Measurements from ENCODE around the gene YY1AP1.
"Not testable (repeated sequence)": the region's sequence is repeated elsewhere in the genome, so short reads cannot be mapped to it uniquely, and the experiment has no call there.

YY1AP1 gene, protein sequence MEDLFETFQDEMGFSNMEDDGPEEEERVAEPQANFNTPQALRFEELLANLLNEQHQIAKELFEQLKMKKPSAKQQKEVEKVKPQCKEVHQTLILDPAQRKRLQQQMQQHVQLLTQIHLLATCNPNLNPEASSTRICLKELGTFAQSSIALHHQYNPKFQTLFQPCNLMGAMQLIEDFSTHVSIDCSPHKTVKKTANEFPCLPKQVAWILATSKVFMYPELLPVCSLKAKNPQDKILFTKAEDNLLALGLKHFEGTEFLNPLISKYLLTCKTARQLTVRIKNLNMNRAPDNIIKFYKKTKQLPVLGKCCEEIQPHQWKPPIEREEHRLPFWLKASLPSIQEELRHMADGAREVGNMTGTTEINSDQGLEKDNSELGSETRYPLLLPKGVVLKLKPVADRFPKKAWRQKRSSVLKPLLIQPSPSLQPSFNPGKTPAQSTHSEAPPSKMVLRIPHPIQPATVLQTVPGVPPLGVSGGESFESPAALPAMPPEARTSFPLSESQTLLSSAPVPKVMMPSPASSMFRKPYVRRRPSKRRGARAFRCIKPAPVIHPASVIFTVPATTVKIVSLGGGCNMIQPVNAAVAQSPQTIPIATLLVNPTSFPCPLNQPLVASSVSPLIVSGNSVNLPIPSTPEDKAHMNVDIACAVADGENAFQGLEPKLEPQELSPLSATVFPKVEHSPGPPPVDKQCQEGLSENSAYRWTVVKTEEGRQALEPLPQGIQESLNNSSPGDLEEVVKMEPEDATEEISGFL

GRCh38 chr1:155688324-155689080 is at the start of gene YY1AP1:
Gene YY1AP1 (minus strand): TSS chr1:155688774. CDS start chr1:155680436, 8,338 bp downstream.
- peak; percentile 89 for DNase-seq
- in situ Hi-C loops (cut with HindIII; ENCODE audit: low pct_ligation_motif_present, low pct_unique_long_range_greater_than_20kb, low sequenced_read_pairs) = no loop called here

- in situ Hi-C loops (cut with HindIII; ENCODE audit: low pct_ligation_motif_present, low pct_unique_long_range_greater_than_20kb, low sequenced_read_pairs) = no loop called here
- DNase-seq = peak; percentile 76
Observed at GRCh38 chr1:155729031-155729898, 40.7 kb upstream of the YY1AP1 start.

DNA sequence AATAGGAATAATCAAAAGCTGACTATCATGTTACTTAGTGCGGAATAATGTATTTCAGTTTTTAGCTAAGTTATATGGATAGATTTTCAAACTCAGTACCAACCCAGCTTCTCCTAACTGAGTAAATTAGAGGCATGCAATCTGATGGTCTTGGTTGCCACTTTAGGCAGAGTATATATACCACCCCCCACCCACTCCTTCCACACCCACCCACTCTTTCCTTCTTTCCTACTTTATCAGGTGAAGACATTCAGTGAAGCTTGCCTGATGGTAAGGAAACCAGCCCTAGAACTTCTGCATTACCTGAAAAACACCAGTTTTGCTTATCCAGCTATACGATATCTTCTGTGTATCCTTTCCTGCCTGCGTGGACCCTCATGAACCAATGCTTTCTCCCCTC is 36.6 kb upstream of the YY1AP1 start:
- in situ Hi-C loops (cut with HindIII; ENCODE audit: low pct_ligation_motif_present, low pct_unique_long_range_greater_than_20kb, low sequenced_read_pairs) = no loop called here
- no peak for DNase-seq

DNA sequence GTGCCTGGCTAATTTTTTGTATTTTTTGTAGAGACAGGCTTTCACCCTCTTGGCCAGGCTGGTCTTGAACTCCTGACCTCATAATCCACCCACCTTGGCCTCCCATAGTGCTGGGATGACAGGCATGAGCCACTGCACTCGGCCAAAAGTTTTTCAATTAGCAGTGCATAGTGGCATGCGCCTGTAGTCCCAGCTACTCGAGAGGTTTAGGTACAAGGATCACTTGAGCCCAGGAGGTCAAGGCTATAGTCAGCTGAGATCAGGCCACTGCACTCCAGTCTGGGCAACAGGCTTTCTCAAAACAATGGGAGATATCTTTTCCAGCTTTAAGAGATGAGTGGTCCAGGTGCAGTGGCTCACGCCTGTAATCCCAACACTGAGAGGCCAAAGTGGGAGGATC is 31.1 kb upstream of the YY1AP1 start:
- no peak for DNase-seq
- in situ Hi-C loops (cut with HindIII; ENCODE audit: low pct_ligation_motif_present, low pct_unique_long_range_greater_than_20kb, low sequenced_read_pairs) = no loop called here

DNA sequence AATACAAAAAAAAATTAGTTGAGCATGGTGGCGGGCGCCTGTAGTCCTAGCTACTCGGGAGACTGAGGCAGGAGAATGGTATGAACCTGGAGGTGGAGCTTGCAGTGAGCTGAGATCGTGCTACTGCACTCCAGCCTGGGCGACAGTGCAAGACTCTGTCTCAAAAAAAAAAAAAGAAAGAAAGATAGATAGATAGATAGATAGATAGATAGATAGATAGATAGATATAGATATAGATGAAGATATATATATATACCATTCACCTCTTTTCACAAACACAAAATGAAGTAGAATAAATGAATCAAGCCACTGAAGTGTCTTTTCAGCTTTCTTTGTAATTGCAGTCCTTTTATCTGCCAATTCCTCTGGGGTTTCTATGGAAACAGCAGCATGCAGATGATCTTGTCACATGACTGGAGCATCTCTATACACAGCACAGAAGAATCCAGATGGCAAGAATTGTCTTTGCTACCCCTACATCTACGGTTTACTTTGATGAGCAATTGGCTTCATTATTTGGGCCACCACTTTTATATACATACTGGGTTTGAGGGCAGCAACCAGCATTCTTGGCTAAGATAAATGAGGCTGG is 30.0 kb upstream of the YY1AP1 start:
- in situ Hi-C loops (cut with HindIII; ENCODE audit: low pct_ligation_motif_present, low pct_unique_long_range_greater_than_20kb, low sequenced_read_pairs); DNase-seq: not testable (repeated sequence)

GRCh38 chr1:155717041-155717440 is 28.5 kb upstream of the YY1AP1 start:
- DNase-seq = no peak
- in situ Hi-C loops (cut with HindIII; ENCODE audit: low pct_ligation_motif_present, low pct_unique_long_range_greater_than_20kb, low sequenced_read_pairs) = no loop called here

GRCh38 chr1:155715777-155716176 is 27.2 kb upstream of the YY1AP1 start:
- in situ Hi-C loops (cut with HindIII; ENCODE audit: low pct_ligation_motif_present, low pct_unique_long_range_greater_than_20kb, low sequenced_read_pairs) = no loop called here
- DNase-seq = no peak

- in situ Hi-C loops (cut with HindIII; ENCODE audit: low pct_ligation_motif_present, low pct_unique_long_range_greater_than_20kb, low sequenced_read_pairs); DNase-seq: not testable (repeated sequence)
Observed at GRCh38 chr1:155715056-155715455, 26.5 kb upstream of the YY1AP1 start.

- in situ Hi-C loops (cut with HindIII; ENCODE audit: low pct_ligation_motif_present, low pct_unique_long_range_greater_than_20kb, low sequenced_read_pairs) = no loop called here
- DNase-seq = no peak
Observed at GRCh38 chr1:155713075-155713474, 24.5 kb upstream of the YY1AP1 start.

GRCh38 chr1:155712636-155713035 is 24.1 kb upstream of the YY1AP1 start:
- in situ Hi-C loops (cut with HindIII; ENCODE audit: low pct_ligation_motif_present, low pct_unique_long_range_greater_than_20kb, low sequenced_read_pairs) = not testable (repeated sequence)

DNA sequence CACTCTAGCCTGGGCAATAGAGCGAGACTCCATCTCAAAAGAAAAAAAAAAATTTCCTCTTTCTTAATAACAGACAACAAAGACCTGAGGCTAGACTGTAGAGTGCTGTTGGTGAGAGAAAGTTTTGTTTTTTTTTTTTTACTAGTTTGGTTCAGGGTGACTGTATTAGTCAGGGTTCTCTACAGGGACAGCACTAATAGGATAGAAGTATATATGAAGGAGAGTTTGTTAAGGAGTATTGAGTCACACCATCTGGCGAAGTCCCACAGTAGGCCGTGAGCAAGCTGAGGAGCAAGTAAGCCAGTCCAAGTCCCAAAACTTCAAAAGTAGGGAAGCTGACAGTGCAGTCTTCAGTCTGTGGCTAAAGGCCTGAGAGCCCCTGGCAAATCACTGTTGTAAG is 22.9 kb upstream of the YY1AP1 start:
- DNase-seq; in situ Hi-C loops (cut with HindIII; ENCODE audit: low pct_ligation_motif_present, low pct_unique_long_range_greater_than_20kb, low sequenced_read_pairs): not testable (repeated sequence)

More at GRCh38 chr1:155712636-155713035, 24.1 kb upstream of the YY1AP1 start:
- peak; percentile 24 for DNase-seq

DNA sequence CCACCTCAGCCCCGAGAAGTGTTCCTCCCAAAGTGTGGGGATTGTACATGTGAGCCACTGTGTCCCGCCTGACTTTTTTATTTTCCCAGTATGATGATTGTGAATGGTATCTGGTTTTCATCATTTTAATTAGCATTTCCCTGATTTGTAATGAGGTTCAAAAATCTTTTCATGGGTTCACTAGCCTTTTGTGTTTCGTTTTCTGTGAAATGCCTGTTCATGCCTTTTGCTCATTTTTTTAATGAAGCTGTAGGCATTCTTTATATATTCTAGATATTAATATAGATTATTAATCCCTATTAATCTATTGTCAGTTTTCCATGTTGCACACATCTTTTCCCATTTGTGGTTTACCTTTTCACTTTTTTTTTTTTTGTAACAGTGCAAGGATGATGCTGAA is 20.8 kb upstream of the YY1AP1 start:
- in situ Hi-C loops (cut with HindIII; ENCODE audit: low pct_ligation_motif_present, low pct_unique_long_range_greater_than_20kb, low sequenced_read_pairs) = no loop called here
- DNase-seq = no peak

- DNase-seq = peak; percentile 14
- in situ Hi-C loops (cut with HindIII; ENCODE audit: low pct_ligation_motif_present, low pct_unique_long_range_greater_than_20kb, low sequenced_read_pairs) = no loop called here
Observed at GRCh38 chr1:155706139-155706538, 17.6 kb upstream of the YY1AP1 start.

DNA sequence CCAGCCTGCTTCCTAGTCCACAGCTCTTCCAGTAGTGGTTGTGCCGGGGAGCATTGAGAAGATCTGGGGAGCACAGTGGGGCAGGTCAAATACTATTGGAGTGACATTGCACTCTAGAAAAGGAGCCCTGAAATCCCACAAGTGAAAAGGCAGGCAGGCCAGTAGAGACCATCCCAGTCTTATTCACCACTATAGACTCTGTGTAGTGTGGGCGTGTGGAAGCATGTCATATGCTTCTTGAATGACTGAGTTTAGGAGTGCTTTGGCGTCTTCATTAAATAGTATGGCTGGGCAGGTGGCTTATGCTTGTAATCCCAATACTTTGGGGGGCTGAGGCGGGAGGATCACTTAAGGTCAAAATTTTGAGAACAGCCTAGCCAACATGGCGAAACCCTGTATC is 15.8 kb upstream of the YY1AP1 start:
- in situ Hi-C loops (cut with HindIII; ENCODE audit: low pct_ligation_motif_present, low pct_unique_long_range_greater_than_20kb, low sequenced_read_pairs); DNase-seq: not testable (repeated sequence)

- in situ Hi-C loops (cut with HindIII; ENCODE audit: low pct_ligation_motif_present, low pct_unique_long_range_greater_than_20kb, low sequenced_read_pairs) = no loop called here
Observed at GRCh38 chr1:155703216-155703615, 14.6 kb upstream of the YY1AP1 start.

DNA sequence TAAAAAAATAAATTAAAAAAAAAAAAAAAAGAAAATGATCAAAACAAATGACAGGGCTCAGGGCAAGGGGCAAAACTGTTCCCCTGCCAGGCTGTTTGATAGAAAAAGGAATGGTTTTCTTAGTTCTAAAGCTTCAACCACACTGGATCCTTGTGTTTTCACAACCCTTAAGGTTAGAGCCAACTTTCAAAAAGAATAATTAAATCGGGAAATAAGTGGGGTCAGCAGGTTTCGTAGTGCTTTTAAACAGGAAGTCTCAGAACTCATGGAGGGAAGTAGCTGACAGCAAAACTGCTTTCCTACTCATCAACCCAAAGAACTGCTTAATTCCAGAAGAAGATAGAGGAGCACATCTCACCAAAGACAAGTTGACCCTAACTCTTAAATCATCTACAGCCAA is 13.1 kb upstream of the YY1AP1 start:
- DNase-seq; in situ Hi-C loops (cut with HindIII; ENCODE audit: low pct_ligation_motif_present, low pct_unique_long_range_greater_than_20kb, low sequenced_read_pairs): not testable (repeated sequence)

More at GRCh38 chr1:155703216-155703615, 14.6 kb upstream of the YY1AP1 start:
- no peak for DNase-seq

DNA sequence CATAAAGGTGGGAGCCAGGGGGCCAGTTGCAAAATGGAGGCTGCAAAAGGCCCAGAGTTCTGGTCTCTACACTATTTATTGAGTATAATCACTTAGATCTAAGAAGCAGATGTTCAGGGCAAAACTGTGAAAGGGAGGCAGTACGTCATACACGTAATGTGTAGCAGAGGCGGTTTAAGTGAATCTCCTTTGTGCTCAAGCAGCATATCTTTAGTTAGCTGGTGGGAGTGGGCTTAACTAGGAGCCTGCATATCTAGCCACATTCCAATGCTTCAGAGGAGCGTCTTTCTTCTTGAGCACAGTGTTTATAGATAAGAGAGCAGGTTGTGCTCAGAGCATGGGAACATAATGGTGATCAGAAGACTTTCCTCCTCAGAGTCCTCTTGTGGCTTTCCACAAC is 10.5 kb upstream of the YY1AP1 start:
- DNase-seq; in situ Hi-C loops (cut with HindIII; ENCODE audit: low pct_ligation_motif_present, low pct_unique_long_range_greater_than_20kb, low sequenced_read_pairs): not testable (repeated sequence)

Data from ACHN (cell line).